ENCODE data around the gene DDOST. TPM values are rescaled to one million over a fixed set of nuclear protein-coding genes. Genes with fewer than 3 reads are reported as not detected.
"Not testable (repeated sequence)": the region's sequence is repeated elsewhere in the genome, so short reads cannot be mapped to it uniquely, and the experiment has no call there.

The DDOST gene
- total RNA-seq, 1 donor from 2014 or later, result 200 TPM

- no peak for DNase-seq (ENCODE audit: low spot score)
Observed at GRCh38 chr1:20625176-20626097, 35.7 kb downstream of the DDOST start.

- no peak for DNase-seq (ENCODE audit: low spot score)
Observed at GRCh38 chr1:20624709-20625108, 36.5 kb downstream of the DDOST start.

- no peak for DNase-seq (ENCODE audit: low spot score)
Observed at GRCh38 chr1:20621012-20621411, 40.2 kb downstream of the DDOST start.

- no peak for DNase-seq (ENCODE audit: low spot score)
Observed at GRCh38 chr1:20619999-20620398, 41.2 kb downstream of the DDOST start.

- DNase-seq (ENCODE audit: low spot score), result no peak
Observed at GRCh38 chr1:20618550-20618949, 42.6 kb downstream of the DDOST start.

GRCh38 chr1:20616847-20617487, 44.2 kb downstream of the DDOST start:
- no peak for DNase-seq (ENCODE audit: low spot score)

GRCh38 chr1:20615946-20616846, 45.0 kb downstream of the DDOST start:
- no peak for DNase-seq (ENCODE audit: low spot score)

- DNase-seq (ENCODE audit: low spot score), result no peak
Observed at GRCh38 chr1:20614131-20614579, 47.0 kb downstream of the DDOST start.

- no peak for DNase-seq (ENCODE audit: low spot score)
Observed at GRCh38 chr1:20612221-20612746, 48.9 kb downstream of the DDOST start.

GRCh38 chr1:20611652-20612051, 49.5 kb downstream of the DDOST start:
- DNase-seq (ENCODE audit: low spot score), result no peak

- no peak for DNase-seq (ENCODE audit: low spot score)
Observed at GRCh38 chr1:20610970-20611369, 50.2 kb downstream of the DDOST start.

GRCh38 chr1:20609541-20609940, 51.6 kb downstream of the DDOST start:
- no peak for DNase-seq (ENCODE audit: low spot score)

GRCh38 chr1:20606801-20607570, 54.2 kb downstream of the DDOST start:
- not testable (repeated sequence) for DNase-seq (ENCODE audit: low spot score)

GRCh38 chr1:20604678-20605077, 56.5 kb downstream of the DDOST start:
- no peak for DNase-seq (ENCODE audit: low spot score)

GRCh38 chr1:20603504-20604464, 57.4 kb downstream of the DDOST start:
- no peak for DNase-seq (ENCODE audit: low spot score)

- DNase-seq (ENCODE audit: low spot score), result no peak
Observed at GRCh38 chr1:20602851-20603450, 58.2 kb downstream of the DDOST start.

Data from mucosa of gallbladder (tissue), 1 donor.